ENCODE results near the gene FAM181A.

DNA sequence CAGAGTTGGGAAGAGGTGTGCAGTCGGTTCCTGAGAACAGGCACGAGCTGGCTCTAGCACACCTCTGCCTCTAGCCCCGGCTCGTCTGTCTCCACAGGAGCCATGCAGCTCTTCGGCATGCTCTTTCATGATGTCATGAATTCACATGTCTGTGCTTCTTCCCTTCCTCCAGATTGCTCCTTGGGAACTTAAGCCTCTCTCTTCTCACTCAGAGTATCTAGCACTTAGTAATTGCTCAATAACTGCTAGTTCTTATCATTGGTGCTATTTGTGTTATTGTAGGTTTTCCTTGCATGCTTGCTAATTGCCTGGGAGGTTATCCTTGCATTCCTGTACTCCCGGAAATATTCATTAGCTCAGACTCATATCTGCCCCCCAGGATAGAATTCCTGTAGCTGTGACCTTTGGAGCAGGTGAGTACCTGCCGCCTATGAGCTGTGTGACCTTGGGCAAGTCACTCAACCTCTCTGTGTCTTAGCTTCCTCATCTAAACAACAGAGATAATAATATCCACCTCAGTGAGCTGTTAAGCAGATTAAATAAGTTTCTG lies 19.5 kb downstream of the FAM181A start:
- TF ChIP-seq GATA2 (IDR thresholded peaks at IDR 0.05; ENCODE audit: low read depth, low read length) (no peak), GATA3 (IDR thresholded peaks at IDR 0.05; ENCODE audit: low read depth, low read length) (no peak)
